ENCODE measurements around the gene AMPH. TPM values are rescaled to one million over a fixed set of nuclear protein-coding genes. Genes with fewer than 3 reads are reported as not detected.
"Not testable (repeated sequence)": the region's sequence is repeated elsewhere in the genome, so short reads cannot be mapped to it uniquely, and the experiment has no call there.

Gene AMPH
- total and polyA plus RNA-seq, 9 of the 15 experiments (the other 6 are each of a cell fraction or from before 2014, with no cell fraction given) = 0.03 to 0.35 TPM; not detected in 7

DNA sequence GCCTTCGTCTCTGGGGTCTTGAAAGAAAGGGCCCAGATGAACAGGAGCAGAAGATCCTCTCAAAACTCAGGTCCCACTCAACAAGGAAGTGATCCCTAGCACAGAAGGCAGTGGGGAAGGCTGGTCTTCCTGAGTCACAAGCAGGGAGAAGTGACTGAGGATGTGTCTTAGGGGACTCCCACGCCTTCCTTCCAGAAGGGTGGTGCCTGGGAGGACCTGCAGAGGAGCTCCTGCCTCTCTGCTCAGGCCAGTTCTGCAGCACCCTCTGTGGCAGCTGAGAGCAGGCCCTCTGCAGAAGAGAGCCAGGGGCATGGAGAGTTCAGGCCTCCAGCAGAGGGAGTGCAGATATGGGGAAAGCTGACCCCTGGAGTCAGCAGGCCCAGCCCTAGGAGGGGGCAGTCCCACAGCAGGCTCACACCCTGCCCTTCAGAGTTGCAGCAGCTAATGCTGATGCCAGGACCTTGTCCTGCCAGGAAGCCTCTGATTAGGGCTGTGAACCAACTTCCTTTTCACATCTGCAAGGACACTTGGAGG, 289.9 kb downstream of the AMPH start (continued):
- TF ChIP-seq, protein P1, sequence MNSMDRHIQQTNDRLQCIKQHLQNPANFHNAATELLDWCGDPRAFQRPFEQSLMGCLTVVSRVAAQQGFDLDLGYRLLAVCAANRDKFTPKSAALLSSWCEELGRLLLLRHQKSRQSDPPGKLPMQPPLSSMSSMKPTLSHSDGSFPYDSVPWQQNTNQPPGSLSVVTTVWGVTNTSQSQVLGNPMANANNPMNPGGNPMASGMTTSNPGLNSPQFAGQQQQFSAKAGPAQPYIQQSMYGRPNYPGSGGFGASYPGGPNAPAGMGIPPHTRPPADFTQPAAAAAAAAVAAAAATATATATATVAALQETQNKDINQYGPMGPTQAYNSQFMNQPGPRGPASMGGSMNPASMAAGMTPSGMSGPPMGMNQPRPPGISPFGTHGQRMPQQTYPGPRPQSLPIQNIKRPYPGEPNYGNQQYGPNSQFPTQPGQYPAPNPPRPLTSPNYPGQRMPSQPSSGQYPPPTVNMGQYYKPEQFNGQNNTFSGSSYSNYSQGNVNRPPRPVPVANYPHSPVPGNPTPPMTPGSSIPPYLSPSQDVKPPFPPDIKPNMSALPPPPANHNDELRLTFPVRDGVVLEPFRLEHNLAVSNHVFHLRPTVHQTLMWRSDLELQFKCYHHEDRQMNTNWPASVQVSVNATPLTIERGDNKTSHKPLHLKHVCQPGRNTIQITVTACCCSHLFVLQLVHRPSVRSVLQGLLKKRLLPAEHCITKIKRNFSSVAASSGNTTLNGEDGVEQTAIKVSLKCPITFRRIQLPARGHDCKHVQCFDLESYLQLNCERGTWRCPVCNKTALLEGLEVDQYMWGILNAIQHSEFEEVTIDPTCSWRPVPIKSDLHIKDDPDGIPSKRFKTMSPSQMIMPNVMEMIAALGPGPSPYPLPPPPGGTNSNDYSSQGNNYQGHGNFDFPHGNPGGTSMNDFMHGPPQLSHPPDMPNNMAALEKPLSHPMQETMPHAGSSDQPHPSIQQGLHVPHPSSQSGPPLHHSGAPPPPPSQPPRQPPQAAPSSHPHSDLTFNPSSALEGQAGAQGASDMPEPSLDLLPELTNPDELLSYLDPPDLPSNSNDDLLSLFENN (IDR thresholded peaks at IDR 0.05; ENCODE audit: low read depth in 2 of 2, low read length in 2 of 2) = 0 out of 4 replicates have a peak, but pooled peaks of 1 of the 2 experiments have one; percentile 23
- peak; percentile 48 for TF ChIP-seq NFE2 (IDR thresholded peaks at IDR 0.05; ENCODE audit: low read depth)
- TF ChIP-seq, protein P2, sequence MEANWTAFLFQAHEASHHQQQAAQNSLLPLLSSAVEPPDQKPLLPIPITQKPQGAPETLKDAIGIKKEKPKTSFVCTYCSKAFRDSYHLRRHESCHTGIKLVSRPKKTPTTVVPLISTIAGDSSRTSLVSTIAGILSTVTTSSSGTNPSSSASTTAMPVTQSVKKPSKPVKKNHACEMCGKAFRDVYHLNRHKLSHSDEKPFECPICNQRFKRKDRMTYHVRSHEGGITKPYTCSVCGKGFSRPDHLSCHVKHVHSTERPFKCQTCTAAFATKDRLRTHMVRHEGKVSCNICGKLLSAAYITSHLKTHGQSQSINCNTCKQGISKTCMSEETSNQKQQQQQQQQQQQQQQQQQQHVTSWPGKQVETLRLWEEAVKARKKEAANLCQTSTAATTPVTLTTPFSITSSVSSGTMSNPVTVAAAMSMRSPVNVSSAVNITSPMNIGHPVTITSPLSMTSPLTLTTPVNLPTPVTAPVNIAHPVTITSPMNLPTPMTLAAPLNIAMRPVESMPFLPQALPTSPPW (CRISPR knock-in tag; IDR thresholded peaks at IDR 0.05) = peak; percentile 76
- TF ChIP-seq NFRKB (IDR thresholded peaks at IDR 0.05; ENCODE audit: low read depth) = 0 out of 2 replicates have a peak, but pooled peaks have one; percentile 31
- peak; percentile 92 for TF ChIP-seq MYNN (IDR thresholded peaks at IDR 0.05)
- not testable (repeated sequence) for TF ChIP-seq MYNN (CRISPR knock-in tag; IDR thresholded peaks at IDR 0.05)
- peak; percentile 30 for TF ChIP-seq NEUROD1 (IDR thresholded peaks at IDR 0.05; ENCODE audit: borderline replicate concordance, low read depth, low read length, partially characterized antibody)
- peak; percentile 32 for TF ChIP-seq ZFP36 (IDR thresholded peaks at IDR 0.05; ENCODE audit: low read depth, low read length, partially characterized antibody)
- TF ChIP-seq SMAD4 (CRISPR knock-in tag; conservative IDR thresholded peaks at IDR 0.05) = peak; percentile 61; the same call in 1 of the 2 replicates
- peak; percentile 38 for TF ChIP-seq NCOR1 (IDR thresholded peaks at IDR 0.05)
- peak; percentile 61 for TF ChIP-seq SP1 (CRISPR knock-in tag; IDR thresholded peaks at IDR 0.05)
- TF ChIP-seq ZNF583 (CRISPR knock-in tag; IDR thresholded peaks at IDR 0.05) = peak; percentile 46; the same call in 1 of the 2 replicates
- peak; percentile 72 for TF ChIP-seq SOX6 (IDR thresholded peaks at IDR 0.05)
- TF ChIP-seq CREM (IDR thresholded peaks at IDR 0.05; ENCODE audit: low read depth) = peak; percentile 43; the same call in 1 of the 2 replicates
- TF ChIP-seq ESRRA (IDR thresholded peaks at IDR 0.05; ENCODE audit: borderline replicate concordance, low read depth) = 0 out of 2 replicates have a peak, but pooled peaks have one; percentile 48
- TF ChIP-seq, protein P3, sequence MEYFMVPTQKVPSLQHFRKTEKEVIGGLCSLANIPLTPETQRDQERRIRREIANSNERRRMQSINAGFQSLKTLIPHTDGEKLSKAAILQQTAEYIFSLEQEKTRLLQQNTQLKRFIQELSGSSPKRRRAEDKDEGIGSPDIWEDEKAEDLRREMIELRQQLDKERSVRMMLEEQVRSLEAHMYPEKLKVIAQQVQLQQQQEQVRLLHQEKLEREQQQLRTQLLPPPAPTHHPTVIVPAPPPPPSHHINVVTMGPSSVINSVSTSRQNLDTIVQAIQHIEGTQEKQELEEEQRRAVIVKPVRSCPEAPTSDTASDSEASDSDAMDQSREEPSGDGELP (CRISPR knock-in tag; IDR thresholded peaks at IDR 0.05; ENCODE audit: borderline replicate concordance) = peak; percentile 97
- TF ChIP-seq SUPT5H (IDR thresholded peaks at IDR 0.05) = peak; percentile 54; the same call in 1 of the 2 replicates
- TF ChIP-seq HLTF (IDR thresholded peaks at IDR 0.05) = peak; percentile 66; the same call in 1 of the 2 replicates
- TF ChIP-seq KLF1 (tag; IDR thresholded peaks at IDR 0.05) = peak; percentile 41; the same call in 1 of the 2 replicates
- TF ChIP-seq HDAC1 (IDR thresholded peaks at IDR 0.05) = peak in 1 of 2 experiments; percentile 91; a peak in 2 of 4 replicates
- TF ChIP-seq POLR2B (IDR thresholded peaks at IDR 0.05; ENCODE audit: low read depth, partially characterized antibody) = peak; percentile 29
- TF ChIP-seq, protein P4, sequence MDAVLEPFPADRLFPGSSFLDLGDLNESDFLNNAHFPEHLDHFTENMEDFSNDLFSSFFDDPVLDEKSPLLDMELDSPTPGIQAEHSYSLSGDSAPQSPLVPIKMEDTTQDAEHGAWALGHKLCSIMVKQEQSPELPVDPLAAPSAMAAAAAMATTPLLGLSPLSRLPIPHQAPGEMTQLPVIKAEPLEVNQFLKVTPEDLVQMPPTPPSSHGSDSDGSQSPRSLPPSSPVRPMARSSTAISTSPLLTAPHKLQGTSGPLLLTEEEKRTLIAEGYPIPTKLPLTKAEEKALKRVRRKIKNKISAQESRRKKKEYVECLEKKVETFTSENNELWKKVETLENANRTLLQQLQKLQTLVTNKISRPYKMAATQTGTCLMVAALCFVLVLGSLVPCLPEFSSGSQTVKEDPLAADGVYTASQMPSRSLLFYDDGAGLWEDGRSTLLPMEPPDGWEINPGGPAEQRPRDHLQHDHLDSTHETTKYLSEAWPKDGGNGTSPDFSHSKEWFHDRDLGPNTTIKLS (IDR thresholded peaks at IDR 0.05; ENCODE audit: borderline replicate concordance, low read depth) = peak; percentile 58; the same call in 1 of the 2 replicates
- peak; percentile 39; the same call in 1 of the 2 replicates for TF ChIP-seq PHF8 (IDR thresholded peaks at IDR 0.05; ENCODE audit: borderline replicate concordance, low read length)

All from K562 (cell line).